ENCODE results near the gene UNK.
"Not testable (repeated sequence)": the region's sequence is repeated elsewhere in the genome, so short reads cannot be mapped to it uniquely, and the experiment has no call there.

DNA sequence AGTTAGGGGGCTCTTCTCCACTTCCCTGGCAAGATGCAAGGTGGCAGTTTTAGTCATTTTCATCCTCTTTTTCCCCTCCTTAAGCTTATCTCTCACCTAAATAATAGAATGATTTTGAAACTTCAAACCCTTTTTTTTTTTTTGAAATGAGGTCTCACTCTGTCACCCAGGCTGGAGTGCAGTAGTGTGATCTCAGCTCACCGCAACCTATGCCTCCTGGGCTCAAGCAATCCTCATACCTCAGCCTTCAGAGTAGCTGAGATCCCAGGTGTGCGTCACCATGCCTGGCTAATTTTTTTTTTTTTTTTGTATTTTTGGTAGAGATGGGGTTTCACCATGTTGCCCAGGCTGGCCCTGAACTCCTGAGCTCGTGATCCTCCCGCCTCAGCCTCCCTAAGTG, 80.3 kb downstream of the UNK start:
- TF ChIP-seq, protein P1, sequence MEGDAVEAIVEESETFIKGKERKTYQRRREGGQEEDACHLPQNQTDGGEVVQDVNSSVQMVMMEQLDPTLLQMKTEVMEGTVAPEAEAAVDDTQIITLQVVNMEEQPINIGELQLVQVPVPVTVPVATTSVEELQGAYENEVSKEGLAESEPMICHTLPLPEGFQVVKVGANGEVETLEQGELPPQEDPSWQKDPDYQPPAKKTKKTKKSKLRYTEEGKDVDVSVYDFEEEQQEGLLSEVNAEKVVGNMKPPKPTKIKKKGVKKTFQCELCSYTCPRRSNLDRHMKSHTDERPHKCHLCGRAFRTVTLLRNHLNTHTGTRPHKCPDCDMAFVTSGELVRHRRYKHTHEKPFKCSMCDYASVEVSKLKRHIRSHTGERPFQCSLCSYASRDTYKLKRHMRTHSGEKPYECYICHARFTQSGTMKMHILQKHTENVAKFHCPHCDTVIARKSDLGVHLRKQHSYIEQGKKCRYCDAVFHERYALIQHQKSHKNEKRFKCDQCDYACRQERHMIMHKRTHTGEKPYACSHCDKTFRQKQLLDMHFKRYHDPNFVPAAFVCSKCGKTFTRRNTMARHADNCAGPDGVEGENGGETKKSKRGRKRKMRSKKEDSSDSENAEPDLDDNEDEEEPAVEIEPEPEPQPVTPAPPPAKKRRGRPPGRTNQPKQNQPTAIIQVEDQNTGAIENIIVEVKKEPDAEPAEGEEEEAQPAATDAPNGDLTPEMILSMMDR (IDR thresholded peaks at IDR 0.05 in 8 of 11, conservative IDR thresholded peaks at IDR 0.05 in 3 of 11): not testable (repeated sequence)
- TF ChIP-seq POLR2A (IDR thresholded peaks at IDR 0.05): not testable (repeated sequence)

All from spleen (tissue), 7 donors.